CD4-positive, alpha-beta T cell treated with Interleukin-21 for 1 hour (primary cell): ENCODE measurements around the gene BANF2.

Source experiments
- DNase-seq: peaks from one replicate; pipeline ENCODE4 v3.0.0-alpha.2; 2020

Gene BANF2

DNA sequence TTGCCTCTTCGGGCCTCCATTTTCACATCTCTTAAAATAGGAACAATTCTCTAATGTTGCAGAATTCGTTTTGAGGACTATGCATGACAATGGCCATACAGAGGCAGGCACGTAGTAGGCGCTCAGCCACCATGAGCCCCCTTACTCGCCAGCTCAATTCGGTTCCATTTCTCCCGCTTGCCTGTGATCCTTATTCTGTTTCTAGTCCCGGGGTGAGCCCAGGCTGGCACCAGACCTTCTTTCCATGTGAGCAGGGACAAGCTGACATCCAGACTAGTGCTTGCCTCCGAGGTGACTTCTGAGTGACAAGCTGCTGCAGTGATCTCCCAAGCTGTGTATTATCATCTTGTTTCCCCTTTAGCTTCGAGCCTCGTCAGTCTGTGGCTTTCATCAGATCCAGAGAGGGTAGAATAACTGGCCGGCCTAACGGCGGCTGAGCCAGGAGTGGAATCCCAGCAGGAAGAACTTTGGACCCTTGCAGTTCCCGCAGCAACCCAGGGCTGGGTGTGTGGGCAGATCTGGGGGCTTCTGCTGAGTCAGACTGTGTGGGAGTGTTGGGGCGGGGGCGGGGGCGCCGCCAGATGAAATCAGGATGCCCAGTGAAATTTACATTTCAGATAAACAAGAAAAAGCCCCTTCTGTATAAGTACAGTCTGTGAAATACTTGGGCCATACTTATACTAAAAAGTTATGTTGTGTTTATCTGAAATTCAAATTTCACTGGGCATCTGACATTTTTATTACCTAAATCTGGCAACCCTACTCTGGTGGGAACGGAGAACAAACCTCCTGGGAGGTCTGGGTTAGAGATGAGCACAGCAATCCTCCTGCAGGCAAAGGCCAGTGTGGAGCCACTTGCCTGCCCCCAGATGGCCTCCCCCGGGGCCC is 10.9 kb downstream of the BANF2 start:
- DNase-seq = no peak

DNA sequence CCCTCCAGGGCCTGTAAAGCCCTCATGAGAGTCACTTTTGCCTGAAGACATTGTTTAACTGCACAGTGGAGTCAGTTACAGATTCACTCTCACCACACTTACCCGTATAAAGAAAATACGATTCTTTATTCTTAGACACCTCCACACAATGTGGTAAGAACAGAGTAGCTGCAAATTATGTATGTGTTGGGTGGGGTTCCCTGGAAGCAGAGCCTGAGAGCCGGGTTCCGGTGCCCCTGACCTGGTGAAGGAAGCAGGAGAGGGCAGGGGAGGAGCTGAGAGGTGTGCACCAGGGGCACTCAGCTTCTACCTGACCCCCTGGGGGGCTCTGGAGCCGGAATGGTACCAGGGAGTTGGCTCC is 11.5 kb downstream of the BANF2 start:
- no peak for DNase-seq

DNA sequence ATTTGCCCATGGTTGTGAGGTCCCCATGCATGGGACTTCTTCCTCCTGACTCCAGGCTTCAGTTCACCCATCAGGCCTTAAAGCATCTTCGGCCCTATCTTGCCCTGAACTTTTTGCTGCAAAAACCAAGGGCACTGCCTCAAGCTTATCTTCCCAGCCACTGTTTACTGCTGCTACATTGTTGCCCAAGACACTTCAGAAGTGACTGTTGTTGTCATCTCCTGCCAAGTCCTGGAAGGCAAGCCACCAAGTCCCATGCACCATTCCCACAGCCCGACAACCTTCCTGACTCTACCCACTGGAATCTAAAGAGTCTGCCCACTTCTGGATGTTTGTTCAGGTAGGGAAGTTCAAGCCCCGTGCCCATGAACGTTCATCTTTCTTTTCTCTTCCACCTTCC is 12.4 kb downstream of the BANF2 start:
- DNase-seq = no peak

DNA sequence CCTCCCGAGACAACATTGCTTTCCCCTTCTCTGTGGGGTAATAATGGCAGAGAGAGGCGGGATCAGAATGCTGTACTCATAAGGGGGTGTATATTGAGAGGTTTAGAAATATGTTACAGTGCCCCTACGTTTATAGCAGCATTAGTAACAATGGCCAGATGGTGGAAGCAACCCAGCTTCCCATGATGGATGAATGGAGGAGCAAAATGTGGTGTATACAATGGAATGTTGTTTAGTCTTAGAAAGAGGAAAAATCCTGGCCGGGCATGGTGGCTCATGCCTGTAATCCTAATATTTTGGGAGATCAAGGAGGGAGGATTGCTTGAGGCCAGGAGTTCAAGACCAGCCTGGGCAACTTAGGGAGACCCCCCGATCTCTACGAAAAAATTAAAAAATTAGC is 12.9 kb downstream of the BANF2 start:
- DNase-seq = no peak

DNA sequence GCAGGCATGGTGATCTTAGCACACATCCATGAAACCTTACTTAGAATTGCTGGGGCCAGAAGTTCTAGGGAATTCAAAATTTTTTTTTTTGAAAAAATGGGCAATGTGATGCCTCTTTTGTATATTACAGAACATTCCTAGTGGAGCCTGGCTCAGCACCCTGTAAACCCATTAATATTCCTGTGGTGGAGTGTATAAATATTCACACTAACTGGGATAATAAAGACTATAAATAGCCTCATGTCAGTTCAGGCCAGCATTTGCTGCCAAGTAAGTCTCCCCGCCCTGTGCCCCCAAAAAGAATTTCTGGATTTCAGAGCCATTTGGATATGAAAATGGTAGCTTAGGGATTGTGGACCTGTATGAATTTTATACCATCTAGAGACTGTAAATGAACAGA is 14.8 kb downstream of the BANF2 start:
- no peak for DNase-seq

DNA sequence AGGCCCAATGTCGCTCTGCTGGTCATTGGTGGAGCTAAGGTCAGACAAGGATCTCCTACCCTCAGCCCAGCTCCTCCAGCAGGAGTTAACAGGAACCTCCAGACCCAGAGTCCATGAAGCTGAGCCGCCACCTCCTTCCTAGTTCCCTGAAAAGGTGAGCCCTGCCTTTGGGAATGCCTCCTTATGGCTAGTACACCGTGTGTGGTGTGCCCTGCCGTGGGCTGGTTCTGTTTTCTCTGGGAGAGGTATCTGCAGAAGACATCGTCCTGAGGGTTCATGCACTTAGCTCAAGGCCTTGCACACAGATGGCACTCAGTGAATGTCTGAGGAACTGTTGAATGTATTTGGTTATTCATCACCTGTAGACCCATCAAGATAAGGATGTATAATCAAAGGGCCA is 15.3 kb downstream of the BANF2 start:
- DNase-seq = no peak

DNA sequence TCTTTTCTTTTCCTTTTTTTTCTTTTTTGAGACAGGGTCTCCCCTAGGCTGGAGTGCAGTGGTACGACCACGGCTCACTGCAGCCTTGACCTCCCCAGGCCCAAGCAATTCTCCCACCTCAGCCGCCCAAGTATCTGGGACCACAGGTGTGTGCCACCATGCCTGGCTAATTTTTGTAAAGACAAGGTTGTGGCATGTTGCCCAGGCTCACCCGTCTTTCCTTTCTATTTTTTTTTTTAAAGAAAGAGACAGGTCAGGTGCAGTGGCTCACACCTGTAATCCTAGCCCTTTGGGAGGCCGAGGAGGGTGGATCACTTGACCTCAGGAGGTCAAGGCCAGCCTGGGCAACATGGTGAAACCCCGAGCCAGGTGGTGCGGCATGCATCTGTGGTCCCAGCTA is 16.6 kb downstream of the BANF2 start:
- DNase-seq = no peak

DNA sequence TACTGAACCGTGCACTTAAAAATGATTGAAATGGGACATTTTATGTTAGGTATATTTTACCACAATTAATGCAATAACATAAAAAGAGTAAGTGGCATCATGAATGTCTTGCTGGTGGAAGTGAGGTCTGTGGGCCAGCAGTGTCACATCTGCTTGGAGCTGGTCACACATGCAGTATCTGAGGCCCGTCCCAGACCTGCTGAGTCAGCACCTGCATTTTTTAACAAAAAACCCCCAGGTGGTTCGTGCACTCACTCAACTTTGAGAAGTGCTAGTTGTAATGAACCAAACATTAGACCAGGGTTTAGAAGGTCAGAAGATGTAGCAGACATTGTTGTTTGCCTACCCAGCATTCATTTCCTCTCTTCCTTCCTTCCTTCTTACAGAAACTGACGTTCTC is 21.0 kb downstream of the BANF2 start:
- DNase-seq = no peak

DNA sequence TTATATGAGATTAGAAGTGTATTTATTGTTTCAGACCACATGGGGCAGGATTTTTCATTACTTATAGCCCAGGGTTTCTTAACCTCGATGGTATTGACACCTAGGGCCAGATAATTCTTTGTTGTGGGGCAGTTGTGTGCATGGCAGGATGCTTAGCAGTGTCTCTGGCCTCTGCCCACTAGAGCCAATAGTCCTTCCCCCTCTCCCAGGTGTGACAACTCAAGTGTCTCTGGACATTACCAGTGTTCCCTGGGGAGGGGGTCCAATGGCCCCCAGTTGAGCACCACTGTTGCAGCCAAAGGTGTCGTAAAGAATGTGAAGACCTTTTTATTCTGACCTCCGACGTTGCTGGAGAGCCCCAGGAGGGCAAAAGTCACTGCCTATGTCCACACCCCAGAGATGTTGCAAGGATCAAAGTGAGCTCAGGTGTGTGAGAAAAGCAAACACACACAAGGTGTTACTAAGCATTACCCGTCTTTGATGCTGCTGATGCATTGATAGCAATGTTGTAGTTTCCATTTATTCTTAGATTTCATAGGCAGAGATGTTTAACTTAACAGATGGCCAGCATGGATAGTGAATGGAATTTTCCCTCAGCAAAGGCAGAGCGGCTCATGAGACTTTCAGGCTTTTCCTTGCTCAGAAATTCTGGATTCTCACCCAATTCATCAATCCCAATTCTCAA is 22.2 kb downstream of the BANF2 start:
- DNase-seq = no peak

DNA sequence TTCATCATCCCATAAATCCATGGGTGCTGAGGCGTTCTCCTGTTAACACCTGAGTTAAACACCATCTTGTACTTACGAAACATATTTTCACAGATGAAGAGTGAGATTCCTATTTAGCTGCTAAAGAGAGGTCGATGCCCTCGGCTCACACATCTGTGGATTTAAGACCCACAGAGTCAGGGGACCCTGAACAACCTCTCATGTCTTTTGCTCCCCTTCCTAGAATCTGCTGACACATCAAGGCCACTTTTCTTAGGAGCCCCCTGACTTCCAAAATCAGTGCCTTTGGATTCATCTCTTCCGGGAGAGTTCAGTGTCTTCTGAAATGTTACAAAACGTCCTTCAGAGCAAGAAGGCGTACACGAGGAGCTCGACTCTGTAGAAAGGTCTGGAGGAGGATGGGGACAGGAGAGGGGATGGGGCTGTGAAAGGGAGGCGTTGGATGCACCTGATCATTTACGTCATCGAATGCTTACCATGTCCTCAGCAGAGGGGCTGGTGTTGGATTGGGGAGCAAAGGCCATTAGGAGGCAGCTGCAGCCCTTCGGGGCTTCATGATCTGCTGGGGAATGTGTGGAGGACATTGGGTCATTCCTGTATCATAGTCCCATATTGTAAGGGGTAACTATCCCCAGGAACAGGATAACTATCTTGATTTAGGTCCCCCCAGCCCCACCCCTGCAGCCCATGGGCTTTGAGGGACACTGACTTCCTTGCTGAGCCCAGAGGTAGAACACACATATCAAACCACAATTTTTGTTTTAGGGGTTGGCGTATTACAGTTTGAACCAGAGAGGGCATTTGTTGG is 22.9 kb downstream of the BANF2 start:
- DNase-seq = no peak

DNA sequence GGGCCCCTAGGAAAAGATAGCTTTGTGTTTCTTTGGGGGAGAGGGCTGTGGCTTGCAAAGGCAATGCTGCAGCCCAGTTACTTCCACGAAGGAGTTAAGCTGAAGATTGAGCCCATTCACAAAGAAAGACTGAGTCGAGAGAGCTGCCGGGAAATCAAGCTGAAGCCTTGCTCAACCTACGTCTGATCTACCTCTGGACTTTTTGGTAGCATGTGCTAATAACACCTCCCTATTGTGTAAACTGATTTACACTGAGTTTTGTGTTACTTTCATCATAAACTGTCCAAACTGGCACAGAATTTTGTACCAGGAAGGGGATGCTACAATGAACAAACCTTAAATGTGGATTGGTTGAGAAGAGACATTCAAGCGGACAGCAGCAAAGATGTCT is 23.5 kb downstream of the BANF2 start:
- no peak for DNase-seq

DNA sequence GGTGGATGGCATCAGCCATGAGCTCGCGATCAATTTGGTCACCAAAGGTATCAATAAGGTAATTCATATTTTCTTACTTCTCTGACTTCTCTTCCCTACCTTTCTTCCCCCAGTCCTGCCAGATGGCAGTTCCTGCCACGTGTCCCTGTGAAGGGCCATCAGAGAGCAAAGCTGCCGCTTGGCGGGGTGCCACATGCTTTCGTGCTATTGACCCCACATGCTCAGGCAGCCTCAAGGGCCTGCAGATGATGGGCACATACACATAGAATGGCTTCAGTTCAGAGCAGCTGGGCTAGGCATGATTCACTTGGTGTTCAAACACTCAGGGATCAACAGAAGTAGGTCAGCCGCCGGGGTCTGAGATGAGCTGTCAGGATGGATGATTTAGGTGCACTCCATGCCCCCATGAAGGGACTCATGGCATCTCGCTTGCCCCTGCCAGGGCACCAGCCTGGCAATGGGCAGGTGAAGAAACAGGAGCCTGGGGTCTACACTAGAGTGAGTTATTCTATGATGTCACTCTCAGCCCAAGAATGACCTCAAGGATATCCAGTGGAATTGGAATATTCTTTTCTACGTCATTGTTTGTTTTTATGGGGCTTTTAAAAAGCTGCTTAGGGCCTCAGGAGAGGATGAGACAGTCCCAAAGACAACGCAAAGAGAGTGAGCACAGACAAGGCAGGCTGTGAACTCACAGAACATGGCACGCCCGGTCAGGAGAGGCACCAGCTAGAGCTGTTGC is 25.5 kb downstream of the BANF2 start:
- no peak for DNase-seq

DNA sequence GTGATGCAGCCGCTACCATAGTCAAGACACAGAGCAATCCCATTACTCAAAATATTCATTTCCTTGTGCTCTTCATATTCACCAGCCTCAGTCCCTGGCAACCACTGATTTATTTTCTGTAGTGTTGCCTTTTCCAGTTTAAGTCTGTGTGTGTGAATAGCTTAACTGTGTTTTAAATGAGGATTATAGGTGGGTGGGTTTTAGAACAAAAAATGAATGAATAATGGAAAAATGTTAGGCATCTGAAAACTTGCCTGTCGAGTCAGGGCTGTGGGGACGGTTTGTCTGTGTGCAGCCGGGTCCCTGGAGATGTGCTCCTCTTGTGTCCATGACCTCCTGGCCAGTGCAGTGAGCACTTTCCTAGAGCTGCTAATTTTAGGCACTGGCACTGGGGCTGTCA is 27.1 kb downstream of the BANF2 start:
- DNase-seq = no peak

DNA sequence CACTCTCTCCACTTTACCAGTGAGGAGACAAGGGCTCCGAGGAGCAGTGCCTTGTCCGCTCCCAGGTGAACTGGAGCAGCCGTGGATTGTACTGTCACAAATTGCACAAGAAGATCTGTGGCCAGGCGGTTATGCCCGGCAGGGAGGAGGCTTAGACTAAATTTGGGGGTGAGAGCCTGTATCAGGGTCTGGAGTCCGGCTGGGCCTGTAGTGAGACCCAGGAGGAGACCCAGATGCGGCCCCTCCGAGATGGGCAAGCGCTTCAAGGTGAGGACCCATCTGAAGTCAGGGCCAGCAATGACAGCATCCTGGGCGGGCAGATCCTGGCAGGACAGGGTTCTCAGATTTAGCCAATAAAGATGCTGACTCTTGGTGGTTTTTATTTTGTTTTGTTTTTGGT is 27.6 kb downstream of the BANF2 start:
- no peak for DNase-seq

DNA sequence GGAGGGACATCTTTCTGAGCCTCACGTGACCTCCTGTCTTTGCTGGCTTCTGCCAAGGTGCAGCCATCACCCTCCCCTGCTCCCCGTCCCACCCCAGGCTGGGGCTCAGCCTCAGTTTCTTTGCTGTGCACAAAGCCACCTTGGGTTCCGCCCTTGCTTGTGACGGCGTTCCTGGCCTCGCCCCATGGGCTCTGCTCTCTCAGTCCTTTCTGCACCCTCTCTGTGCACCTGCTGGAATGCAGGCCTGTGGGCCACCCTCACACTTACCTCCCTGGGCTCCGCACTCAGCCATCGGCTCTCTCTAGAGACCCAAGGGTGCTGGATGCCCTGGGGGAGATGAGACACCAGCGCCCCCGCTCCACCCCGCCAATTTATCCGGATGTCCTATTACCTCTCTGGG is 28.3 kb downstream of the BANF2 start:
- DNase-seq = no peak

DNA sequence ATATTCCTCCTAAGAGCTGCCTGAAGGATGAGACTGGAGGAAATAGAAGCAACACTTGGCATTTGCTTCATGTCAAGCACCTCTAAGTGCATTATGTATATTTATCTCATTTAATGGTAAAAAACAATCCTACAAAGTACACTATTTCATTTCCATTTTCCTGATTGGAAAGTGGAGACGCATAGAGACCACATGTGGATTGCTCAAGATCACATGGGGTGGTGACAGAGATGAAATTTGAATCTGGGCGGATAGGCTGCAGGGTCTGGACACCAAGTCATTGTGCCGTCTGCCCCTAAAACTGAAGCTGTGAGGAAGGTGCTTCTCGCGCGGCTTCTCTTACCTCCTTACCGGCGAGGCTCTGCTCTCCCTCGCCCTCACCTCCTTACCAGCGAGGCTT is 30.3 kb downstream of the BANF2 start:
- DNase-seq = no peak

DNA sequence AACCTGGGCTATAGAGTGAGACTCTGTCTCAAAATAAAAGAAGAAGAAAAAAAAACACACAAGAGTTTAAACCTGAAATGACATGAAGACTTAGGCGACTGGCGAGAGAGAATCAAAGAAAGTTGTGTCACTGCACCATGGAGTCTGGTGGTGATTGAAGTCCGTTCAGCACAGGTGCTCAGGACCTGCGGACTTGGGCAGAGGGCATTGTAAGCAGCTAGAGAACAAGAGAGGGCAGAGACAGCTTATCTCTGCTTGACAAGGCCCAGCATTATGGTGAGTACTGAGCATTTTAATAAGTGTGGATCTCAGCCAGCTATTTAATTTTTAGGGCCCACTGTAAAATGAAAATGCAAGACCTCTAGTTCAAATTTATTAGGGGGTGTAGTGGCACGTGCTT is 31.5 kb downstream of the BANF2 start:
- no peak for DNase-seq

DNA sequence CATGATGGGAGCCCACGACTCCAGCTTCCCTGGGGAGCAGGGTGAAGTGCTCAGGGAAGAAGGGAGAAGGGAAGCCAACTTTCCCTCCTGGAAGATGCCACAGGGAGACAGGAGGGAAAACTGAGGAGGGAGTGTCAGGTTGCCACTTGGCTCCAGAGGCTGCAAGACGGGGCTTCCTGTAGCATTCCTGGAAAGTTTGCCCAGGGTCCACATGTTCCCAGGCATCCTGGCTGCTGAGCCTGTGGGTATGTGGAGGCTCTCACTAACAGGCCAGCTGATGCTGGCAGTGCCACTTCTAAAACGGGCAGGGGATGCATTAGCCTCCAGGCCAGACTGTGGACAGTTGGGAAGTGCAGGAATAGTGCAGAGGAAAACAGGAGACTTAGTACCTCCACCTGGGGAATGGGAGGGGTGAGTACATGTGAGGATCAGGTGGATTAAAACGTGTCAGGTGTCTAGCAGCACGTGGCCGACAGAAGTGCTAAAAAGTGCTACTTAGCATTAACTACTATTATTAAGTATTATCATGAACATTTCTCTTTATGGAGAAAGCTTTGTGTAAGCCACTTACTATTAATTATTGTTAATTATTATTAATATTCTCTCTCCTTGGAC is 33.2 kb downstream of the BANF2 start:
- DNase-seq = no peak

DNA sequence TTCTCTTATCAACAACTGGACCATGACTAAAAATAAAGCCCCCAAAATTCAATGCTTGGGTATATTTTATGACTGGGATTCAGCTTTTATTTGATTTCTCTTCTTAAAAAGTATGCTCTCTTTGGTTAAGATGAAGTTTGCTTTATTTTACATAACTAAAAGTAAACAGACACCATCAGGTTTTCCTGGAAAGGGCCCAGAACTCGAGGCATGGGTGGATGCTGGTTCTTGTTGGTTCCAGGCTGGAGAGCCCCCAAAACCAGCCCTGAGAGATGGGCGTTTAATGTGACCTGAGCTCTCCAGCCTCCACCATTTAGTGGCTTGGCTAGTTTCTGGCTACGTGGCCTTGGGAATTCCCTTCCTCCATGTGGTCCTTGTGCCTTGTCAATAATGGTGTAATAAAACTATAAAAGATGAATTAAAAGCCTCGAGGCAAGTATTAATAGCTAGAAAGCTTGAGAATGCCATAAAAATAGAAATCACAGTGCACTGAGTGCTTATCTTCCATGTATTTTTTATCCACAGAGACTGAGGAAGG is 34.1 kb downstream of the BANF2 start:
- DNase-seq = no peak

DNA sequence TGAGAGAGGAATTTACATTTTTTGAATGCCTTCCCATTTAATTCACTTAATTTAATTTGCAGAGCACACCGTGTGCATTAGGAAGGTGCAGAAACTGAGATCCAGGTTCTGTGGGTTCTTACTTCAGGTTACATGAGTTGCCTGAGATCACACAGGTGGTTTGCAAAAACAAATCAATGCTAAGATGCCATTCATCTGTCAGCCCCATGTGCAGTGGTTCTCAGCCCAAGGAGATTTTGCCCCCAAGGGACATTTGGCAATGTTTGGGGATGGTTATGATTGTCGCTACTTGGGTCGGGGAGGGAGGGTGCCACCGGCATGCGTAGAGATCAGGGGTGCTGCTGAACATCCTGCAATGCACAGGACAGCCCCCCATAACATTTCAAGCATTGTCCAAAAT is 34.6 kb downstream of the BANF2 start:
- no peak for DNase-seq

DNA sequence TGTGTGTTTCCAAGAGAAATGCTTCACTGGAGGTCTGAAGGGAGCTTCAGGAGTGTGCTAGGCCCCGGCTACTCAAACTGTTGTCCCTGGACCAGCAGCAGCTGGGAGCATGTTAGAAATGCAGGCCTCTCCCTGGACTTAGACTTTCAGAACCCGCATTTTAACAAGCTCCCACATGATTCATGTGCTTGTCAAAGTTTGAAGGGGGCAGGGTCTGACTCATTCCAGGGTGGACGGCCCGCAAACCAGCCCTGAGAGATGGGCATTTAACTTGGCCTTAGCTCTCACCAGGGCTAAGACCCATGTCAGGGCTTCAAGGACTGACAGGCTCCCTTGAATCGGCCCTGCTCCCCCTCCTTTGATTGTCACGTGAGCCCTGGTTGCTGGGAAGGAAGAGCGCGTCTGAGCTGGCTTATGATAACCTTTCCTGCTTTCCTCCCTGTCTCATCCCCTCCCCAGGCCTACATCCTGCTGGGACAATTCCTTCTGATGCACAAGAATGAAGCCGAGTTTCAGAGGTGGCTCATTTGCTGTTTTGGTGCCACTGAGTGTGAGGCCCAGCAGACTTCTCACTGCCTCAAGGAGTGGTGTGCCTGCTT is 35.5 kb downstream of the BANF2 start:
- no peak for DNase-seq
